Measurements from ENCODE around the gene NME7.

DNA sequence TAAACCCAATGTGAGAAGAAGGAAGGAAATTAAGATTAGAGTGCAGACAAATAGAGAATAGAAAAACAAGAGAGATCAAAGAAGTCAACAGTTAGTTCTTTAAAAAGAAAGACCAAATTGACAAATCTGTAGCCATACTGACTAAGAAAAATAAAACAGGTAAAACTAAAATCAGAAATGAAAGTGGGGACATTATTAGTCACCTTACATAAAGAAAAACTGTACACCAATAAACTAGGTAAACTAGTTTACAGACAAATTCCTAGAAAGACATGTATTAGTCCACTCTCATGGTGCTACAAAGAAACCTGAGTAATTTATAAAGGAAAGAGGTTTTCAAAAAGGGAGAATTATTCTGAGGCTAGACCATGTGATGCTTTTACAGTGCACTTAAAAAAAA, 22.7 kb upstream of the NME7 start:
- TF ChIP-seq, protein P1, sequence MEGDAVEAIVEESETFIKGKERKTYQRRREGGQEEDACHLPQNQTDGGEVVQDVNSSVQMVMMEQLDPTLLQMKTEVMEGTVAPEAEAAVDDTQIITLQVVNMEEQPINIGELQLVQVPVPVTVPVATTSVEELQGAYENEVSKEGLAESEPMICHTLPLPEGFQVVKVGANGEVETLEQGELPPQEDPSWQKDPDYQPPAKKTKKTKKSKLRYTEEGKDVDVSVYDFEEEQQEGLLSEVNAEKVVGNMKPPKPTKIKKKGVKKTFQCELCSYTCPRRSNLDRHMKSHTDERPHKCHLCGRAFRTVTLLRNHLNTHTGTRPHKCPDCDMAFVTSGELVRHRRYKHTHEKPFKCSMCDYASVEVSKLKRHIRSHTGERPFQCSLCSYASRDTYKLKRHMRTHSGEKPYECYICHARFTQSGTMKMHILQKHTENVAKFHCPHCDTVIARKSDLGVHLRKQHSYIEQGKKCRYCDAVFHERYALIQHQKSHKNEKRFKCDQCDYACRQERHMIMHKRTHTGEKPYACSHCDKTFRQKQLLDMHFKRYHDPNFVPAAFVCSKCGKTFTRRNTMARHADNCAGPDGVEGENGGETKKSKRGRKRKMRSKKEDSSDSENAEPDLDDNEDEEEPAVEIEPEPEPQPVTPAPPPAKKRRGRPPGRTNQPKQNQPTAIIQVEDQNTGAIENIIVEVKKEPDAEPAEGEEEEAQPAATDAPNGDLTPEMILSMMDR (IDR thresholded peaks at IDR 0.05; ENCODE audit: low read depth, low read length) = no peak
- TF ChIP-seq EZH2phosphoT487 (IDR thresholded peaks at IDR 0.05; ENCODE audit: low read depth) = no peak

All from OCI-LY3 (cell line).